Measurements from ENCODE around the gene MYO5C. TPM values are rescaled to one million over a fixed set of nuclear protein-coding genes. Genes with fewer than 3 reads are reported as not detected.

The MYO5C gene
- total RNA-seq, 1 donor from 2014 or later, result 23.0 TPM

- H3K36me3 Mint-ChIP-seq, result peaks cover 11% of the 10 kb centered on the region
- no peaks in the 10 kb centered on the region for H3K27me3 Mint-ChIP-seq (ENCODE audit: low read depth)
- H3K27ac Mint-ChIP-seq, result no peak overlapping the region
- no peaks in the 10 kb centered on the region for H3K4me1 Mint-ChIP-seq
- H3K9me3 Mint-ChIP-seq, result no peaks in the 10 kb centered on the region
- DNase-seq (ENCODE audit: low spot score in 2 of 2, unreplicated experiment in 2 of 2), result no peak
- no peak for TF ChIP-seq CTCF (IDR thresholded peaks at IDR 0.05; ENCODE audit: unreplicated experiment)
- H3K4me3 Mint-ChIP-seq, result no peak overlapping the region
Measured at GRCh38 chr15:52150043-52150825, 145.4 kb downstream of the MYO5C start.

- no peak for DNase-seq (ENCODE audit: low spot score in 2 of 2, unreplicated experiment in 2 of 2)
- no peaks in the 10 kb centered on the region for H3K27me3 Mint-ChIP-seq (ENCODE audit: low read depth)
- H3K4me1 Mint-ChIP-seq, result peaks cover 6% of the 10 kb centered on the region
- TF ChIP-seq CTCF (IDR thresholded peaks at IDR 0.05; ENCODE audit: unreplicated experiment), result no peak
- H3K4me3 Mint-ChIP-seq, result no peak overlapping the region
- H3K9me3 Mint-ChIP-seq, result no peaks in the 10 kb centered on the region
- no peak overlapping the region for H3K27ac Mint-ChIP-seq
- peaks cover 11% of the 10 kb centered on the region for H3K36me3 Mint-ChIP-seq
Measured at GRCh38 chr15:52148403-52148802, 147.2 kb downstream of the MYO5C start.

- H3K36me3 Mint-ChIP-seq, result peaks cover 11% of the 10 kb centered on the region
- H3K27ac Mint-ChIP-seq, result no peak overlapping the region
- no peaks in the 10 kb centered on the region for H3K27me3 Mint-ChIP-seq (ENCODE audit: low read depth)
- no peaks in the 10 kb centered on the region for H3K9me3 Mint-ChIP-seq
- no peak overlapping the region for H3K4me3 Mint-ChIP-seq
- H3K4me1 Mint-ChIP-seq, result peaks cover 6% of the 10 kb centered on the region
- no peak for TF ChIP-seq CTCF (IDR thresholded peaks at IDR 0.05; ENCODE audit: unreplicated experiment)
- DNase-seq (ENCODE audit: low spot score in 2 of 2, unreplicated experiment in 2 of 2), result no peak
Measured at GRCh38 chr15:52146776-52147175, 148.8 kb downstream of the MYO5C start.

GRCh38 chr15:52146261-52146660, 149.3 kb downstream of the MYO5C start:
- no peak for DNase-seq (ENCODE audit: low spot score in 2 of 2, unreplicated experiment in 2 of 2)
- Mint-ChIP-seq H3K27me3 (ENCODE audit: low read depth) (no peaks in the 10 kb centered on the region), H3K36me3 (peaks cover 11% of the 10 kb centered on the region), H3K4me3 (no peak overlapping the region), H3K27ac (no peak overlapping the region), H3K4me1 (peaks cover 6% of the 10 kb centered on the region), H3K9me3 (no peaks in the 10 kb centered on the region)
- no peak for TF ChIP-seq CTCF (IDR thresholded peaks at IDR 0.05; ENCODE audit: unreplicated experiment)

- no peak for DNase-seq (ENCODE audit: low spot score in 2 of 2, unreplicated experiment in 2 of 2)
- Mint-ChIP-seq H3K27ac (no peak overlapping the region), H3K4me3 (no peak overlapping the region), H3K4me1 (peaks cover 7% of the 10 kb centered on the region), H3K36me3 (peaks cover 12% of the 10 kb centered on the region), H3K9me3 (no peaks in the 10 kb centered on the region), H3K27me3 (ENCODE audit: low read depth) (no peaks in the 10 kb centered on the region)
- TF ChIP-seq CTCF (IDR thresholded peaks at IDR 0.05; ENCODE audit: unreplicated experiment), result no peak
Measured at GRCh38 chr15:52144656-52145178, 150.9 kb downstream of the MYO5C start.
